NB4 (cell line): ENCODE data around the gene MOCOS.

Source experiments
- POLR2A ChIP-seq: IDR thresholded peaks from 2 replicates; pipeline ENCODE4 v1.6.1; 2011; ENCODE audit warnings: mild to moderate bottlenecking; ENCODE audit not compliant: insufficient read length; ENCODE audit errors: extremely low read depth
- TF ChIP-seq, protein P1 (sequence below): IDR thresholded peaks from one replicate; pipeline ENCODE4 v1.5.1; 2012; ENCODE audit warnings: low read depth, low read length

DNA sequence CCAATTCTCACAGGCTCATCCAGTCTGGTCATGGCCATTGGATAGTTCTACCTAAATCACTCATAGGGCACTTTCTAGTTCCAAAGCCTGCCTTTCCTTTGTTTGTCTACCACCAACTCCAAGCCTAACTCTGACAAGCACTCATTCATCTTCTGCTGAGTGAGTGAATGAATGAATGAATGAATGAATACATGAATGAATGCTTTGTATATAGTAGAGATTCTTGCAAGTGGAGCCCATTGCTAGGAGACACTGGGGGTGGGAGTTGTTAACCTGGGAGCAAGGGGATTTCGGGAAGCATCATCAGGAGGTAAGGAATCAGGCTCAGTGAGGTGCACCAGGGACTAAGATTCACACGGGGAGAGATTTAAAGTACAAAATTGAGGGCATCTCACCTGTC, 3.3 kb upstream of the MOCOS start:
- TF ChIP-seq POLR2A, result no peak
- TF ChIP-seq, protein P1, sequence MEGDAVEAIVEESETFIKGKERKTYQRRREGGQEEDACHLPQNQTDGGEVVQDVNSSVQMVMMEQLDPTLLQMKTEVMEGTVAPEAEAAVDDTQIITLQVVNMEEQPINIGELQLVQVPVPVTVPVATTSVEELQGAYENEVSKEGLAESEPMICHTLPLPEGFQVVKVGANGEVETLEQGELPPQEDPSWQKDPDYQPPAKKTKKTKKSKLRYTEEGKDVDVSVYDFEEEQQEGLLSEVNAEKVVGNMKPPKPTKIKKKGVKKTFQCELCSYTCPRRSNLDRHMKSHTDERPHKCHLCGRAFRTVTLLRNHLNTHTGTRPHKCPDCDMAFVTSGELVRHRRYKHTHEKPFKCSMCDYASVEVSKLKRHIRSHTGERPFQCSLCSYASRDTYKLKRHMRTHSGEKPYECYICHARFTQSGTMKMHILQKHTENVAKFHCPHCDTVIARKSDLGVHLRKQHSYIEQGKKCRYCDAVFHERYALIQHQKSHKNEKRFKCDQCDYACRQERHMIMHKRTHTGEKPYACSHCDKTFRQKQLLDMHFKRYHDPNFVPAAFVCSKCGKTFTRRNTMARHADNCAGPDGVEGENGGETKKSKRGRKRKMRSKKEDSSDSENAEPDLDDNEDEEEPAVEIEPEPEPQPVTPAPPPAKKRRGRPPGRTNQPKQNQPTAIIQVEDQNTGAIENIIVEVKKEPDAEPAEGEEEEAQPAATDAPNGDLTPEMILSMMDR, result no peak
